ENCODE data around the gene LOX. TPM values are rescaled to one million over a fixed set of nuclear protein-coding genes. Genes with fewer than 3 reads are reported as not detected.

The LOX gene
- total RNA-seq, 6 experiments from 2014 or later, result 0.97 to 11.8 (median 2.2) TPM

DNA sequence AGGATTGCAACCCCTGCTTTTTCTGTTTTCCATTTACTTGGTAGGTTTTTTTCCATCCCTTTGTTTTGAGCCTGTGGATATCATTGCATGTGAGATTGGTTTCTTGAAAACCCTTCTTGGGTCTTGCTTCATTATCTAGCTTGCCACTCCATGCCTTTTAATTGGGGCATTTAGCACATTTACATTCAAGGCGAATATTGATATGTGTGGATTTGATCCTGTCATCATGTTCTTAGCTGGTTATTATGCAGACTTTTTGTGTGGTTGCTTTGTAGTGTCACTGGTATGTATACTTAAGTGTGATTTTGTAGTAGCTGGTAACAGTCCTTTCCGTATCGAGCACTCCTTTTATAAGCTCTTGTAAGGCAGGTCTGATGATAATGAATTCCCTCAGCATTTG, 26.5 kb downstream of the LOX start:
- Histone ChIP-seq H3K4me1 (no peaks in the 10 kb centered on the region), H3K9me3 (no peaks in the 10 kb centered on the region), H3K36me3 (no peaks in the 10 kb centered on the region), H3K27ac (no peak overlapping the region), H3K27me3 (no peaks in the 10 kb centered on the region), H3K4me3 (no peak overlapping the region)
- TF ChIP-seq, protein P1, sequence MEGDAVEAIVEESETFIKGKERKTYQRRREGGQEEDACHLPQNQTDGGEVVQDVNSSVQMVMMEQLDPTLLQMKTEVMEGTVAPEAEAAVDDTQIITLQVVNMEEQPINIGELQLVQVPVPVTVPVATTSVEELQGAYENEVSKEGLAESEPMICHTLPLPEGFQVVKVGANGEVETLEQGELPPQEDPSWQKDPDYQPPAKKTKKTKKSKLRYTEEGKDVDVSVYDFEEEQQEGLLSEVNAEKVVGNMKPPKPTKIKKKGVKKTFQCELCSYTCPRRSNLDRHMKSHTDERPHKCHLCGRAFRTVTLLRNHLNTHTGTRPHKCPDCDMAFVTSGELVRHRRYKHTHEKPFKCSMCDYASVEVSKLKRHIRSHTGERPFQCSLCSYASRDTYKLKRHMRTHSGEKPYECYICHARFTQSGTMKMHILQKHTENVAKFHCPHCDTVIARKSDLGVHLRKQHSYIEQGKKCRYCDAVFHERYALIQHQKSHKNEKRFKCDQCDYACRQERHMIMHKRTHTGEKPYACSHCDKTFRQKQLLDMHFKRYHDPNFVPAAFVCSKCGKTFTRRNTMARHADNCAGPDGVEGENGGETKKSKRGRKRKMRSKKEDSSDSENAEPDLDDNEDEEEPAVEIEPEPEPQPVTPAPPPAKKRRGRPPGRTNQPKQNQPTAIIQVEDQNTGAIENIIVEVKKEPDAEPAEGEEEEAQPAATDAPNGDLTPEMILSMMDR (IDR thresholded peaks at IDR 0.05), result no peak
- TF ChIP-seq POLR2A (IDR thresholded peaks at IDR 0.05), result no peak
- 92% methylated on average over 2 of the region's 3 CpGs for WGBS (ENCODE audit: insufficient coverage, low coverage, low lambda C conversion rate, missing lambda C conversion rate)
- intact Hi-C loops (cut with DNase I), result no loop called here
- ATAC-seq, result no peak
- no peak for DNase-seq

DNA sequence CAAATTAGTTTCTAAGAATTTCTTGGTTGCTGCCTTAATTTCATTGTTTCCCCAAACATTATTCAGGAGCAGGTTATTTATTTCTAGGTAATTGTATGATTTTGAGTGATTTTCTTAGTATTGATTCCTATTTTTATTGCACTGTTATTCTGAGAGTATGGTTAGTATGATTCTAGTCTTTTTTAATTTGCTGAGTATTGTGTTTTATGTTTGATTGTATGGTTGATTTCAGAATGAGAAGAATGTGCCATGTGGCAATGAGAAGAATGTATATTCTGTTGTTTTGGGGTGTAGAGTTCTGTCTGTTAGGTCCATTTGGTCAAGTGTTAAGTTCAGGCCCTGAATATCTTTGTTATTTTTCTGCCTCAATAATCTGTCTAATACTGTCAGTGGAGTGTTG, 27.1 kb downstream of the LOX start:
- DNase-seq (no peak), ATAC-seq (no peak)
- Histone ChIP-seq H3K9me3 (no peaks in the 10 kb centered on the region), H3K4me3 (no peak overlapping the region), H3K4me1 (no peaks in the 10 kb centered on the region), H3K36me3 (no peaks in the 10 kb centered on the region), H3K27me3 (no peaks in the 10 kb centered on the region), H3K27ac (no peak overlapping the region)
- TF ChIP-seq, protein P1 (IDR thresholded peaks at IDR 0.05), result no peak
- TF ChIP-seq POLR2A (IDR thresholded peaks at IDR 0.05), result no peak
- intact Hi-C loops (cut with DNase I), result no loop called here

DNA sequence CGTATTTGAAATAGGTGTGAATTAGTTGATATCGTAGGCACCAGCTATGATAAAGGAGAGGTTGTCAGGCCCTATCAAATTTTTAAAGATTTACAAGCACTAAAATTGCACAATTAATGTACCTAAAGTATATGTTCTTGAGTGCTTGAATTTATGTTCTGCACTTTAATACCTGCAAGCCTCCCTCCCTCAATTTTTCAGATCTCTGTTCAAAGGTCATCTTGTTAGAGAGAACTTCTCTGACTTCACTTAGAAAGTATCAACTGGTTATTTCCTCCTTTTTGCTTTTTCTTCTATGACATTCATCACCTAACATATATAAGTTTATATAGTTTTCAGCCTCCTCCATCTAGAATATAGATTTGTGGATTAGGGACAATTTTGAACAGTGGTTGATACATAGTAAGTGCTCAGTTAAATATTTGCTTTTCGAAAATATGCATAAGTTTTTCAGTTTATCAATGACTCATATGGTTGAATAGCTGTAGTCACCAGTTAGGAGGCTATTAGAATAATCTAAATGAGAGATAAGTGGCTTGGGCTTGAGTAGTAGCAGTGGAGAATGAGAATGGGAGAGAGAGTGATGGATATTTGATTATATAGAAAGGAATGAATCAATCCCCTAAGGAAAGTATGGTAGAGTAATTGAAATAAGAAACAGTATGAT, 37.3 kb downstream of the LOX start:
- H3K27ac ChIP-seq, result no peak overlapping the region
- H3K9me3 ChIP-seq, result peaks cover 0 to 9% (median 0%) of the 10 kb centered on the region in 4 donors
- H3K36me3 ChIP-seq, result no peaks in the 10 kb centered on the region
- no peaks in the 10 kb centered on the region for H3K4me1 ChIP-seq
- DNase-seq, result no peak
- 90% methylated on average over 3 of the region's 3 CpGs for WGBS (ENCODE audit: insufficient coverage, low coverage, low lambda C conversion rate, missing lambda C conversion rate)
- TF ChIP-seq, protein P1 (IDR thresholded peaks at IDR 0.05), result no peak
- TF ChIP-seq POLR2A (IDR thresholded peaks at IDR 0.05), result no peak
- H3K4me3 ChIP-seq, result no peak overlapping the region
- no peak for ATAC-seq
- intact Hi-C loops (cut with DNase I), result no loop called here
- H3K27me3 ChIP-seq, result no peaks in the 10 kb centered on the region

DNA sequence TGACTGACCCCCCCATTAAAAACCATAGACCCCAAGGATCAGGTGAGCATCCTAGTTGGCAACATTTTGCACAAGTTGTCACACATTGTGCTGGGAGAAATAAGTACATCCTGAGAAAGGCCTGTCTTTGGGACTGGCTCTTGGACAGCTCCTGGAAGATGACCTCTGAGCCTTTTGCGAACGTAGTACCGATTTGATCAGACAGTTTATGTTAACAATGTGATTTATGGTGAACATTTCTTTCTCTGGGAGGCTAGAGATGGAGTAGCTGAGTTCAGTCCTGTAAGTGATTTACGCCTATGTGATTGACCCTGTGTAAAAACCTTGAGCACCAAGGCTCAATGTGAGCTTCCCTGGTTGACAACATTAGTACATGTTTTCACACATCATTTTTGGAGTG, 41.7 kb downstream of the LOX start:
- Histone ChIP-seq H3K36me3 (no peaks in the 10 kb centered on the region), H3K9me3 (no peaks in the 10 kb centered on the region), H3K4me1 (no peaks in the 10 kb centered on the region), H3K27ac (no peak overlapping the region), H3K27me3 (no peaks in the 10 kb centered on the region), H3K4me3 (no peak overlapping the region)
- ATAC-seq, result no peak
- no peak for DNase-seq
- no peak for TF ChIP-seq POLR2A (IDR thresholded peaks at IDR 0.05)
- TF ChIP-seq, protein P1 (IDR thresholded peaks at IDR 0.05), result no peak
- no CpG with 5 or more reads among the region's 4 CpGs for WGBS (ENCODE audit: insufficient coverage, low coverage, low lambda C conversion rate, missing lambda C conversion rate)
- intact Hi-C loops (cut with DNase I), result no loop called here

DNA sequence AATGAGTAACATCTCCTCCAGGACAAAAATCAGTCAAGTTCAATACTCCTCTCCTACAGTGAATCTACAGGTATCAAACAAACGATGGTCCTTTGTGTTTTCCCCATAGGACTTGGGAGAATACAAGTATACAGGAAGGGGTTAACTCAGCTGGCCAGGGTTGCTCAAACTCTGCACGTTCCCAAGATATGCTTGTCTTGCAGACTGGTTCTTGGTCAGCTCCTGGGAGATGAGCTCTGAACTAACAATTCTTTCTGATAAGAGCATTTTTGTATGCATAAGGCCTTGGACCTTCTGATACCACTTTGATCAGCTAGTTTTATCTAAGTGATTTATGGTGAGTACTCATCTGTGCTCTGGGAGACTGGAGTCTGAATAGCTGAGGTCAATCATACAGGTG, 42.1 kb downstream of the LOX start:
- TF ChIP-seq, protein P1 (IDR thresholded peaks at IDR 0.05), result no peak
- no peak for TF ChIP-seq POLR2A (IDR thresholded peaks at IDR 0.05)
- no peak overlapping the region for H3K4me3 ChIP-seq
- no peaks in the 10 kb centered on the region for H3K36me3 ChIP-seq
- no peaks in the 10 kb centered on the region for H3K4me1 ChIP-seq
- no peaks in the 10 kb centered on the region for H3K9me3 ChIP-seq
- ATAC-seq (no peak), DNase-seq (no peak)
- no peak overlapping the region for H3K27ac ChIP-seq
- H3K27me3 ChIP-seq, result no peaks in the 10 kb centered on the region
- intact Hi-C loops (cut with DNase I), result no loop called here
- WGBS (ENCODE audit: insufficient coverage, low coverage, low lambda C conversion rate, missing lambda C conversion rate), result 55% methylated on average over 2 of the region's 2 CpGs
